K562 (cell line): ENCODE results near the gene AACS. TPM values are rescaled to one million over a fixed set of nuclear protein-coding genes. Genes with fewer than 3 reads are reported as not detected.

Source experiments
- ATAC-seq: fragments of 200-7000 bp; cut with Tn5 transposase; 3 replicates; pipeline ENCODE4 v1.9.1; 2020; ENCODE audit warnings: moderate library complexity
- BruUV-seq: library from RNA; stranded (reverse); fragments of 400-500 nt; replicated peaks from 2 replicates; lab custom pipeline; 2021; lab: Mats Ljungman, UMichigan
- CTCF ChIA-PET: fragments of 300-600 bp; formaldehyde crosslinking; extraction: SDS; loops from one replicate; lab custom pipeline; 2021; ENCODE audit warnings: low intra/inter-chr PET ratio; lab: Yijun Ruan, JAX
- POLR2A ChIA-PET: fragments of 300-600, 350-650 bp; sonication (Branson Sonifier 250); formaldehyde crosslinking; extraction: SDS; loops from one replicate; lab custom pipeline; 2021; ENCODE audit warnings: antibody characterized with exemption, inconsistent platforms; lab: Yijun Ruan, JAX
- DNase-seq, 4 experiments: peaks; one replicate each; pipeline versions ENCODE4 v3.0.0 to v3.0.0-alpha.2; 2011 to 2018; ENCODE audit warnings: low spot score in 3 of 4, mixed read lengths in 3 of 4; ENCODE audit errors: extremely low read depth in 1 of 4
- FAIRE-seq: peaks from 2 replicates; lab custom pipeline; 2011; peaks lifted over from hg19 to GRCh38; lab: Jason Lieb, UNC
- H2AFZ ChIP-seq: 2 replicates; pipeline ENCODE4 v1.6.0; 2011; ENCODE audit warnings: low read depth, low read length, control low read depth, inconsistent platforms
- H3K27ac ChIP-seq: fragments of 200-600 bp; 3 replicates; pipeline ENCODE4 v1.8.0; 2011; ENCODE audit warnings: low read depth, mild to moderate bottlenecking, control low read depth, inconsistent platforms, low read length, moderate library complexity, mixed read lengths; ENCODE audit errors: extremely low read depth
- H3K27me3 ChIP-seq, 2 experiments: fragments of 300-600 bp in 1 of 2; 2 replicates in 1 of 2; 3 replicates in 1 of 2; pipeline versions ENCODE4 v1.6.0 to v1.8.0; 2011; ENCODE audit warnings: inconsistent platforms in 2 of 2, low read length in 2 of 2, mild to moderate bottlenecking in 1 of 2, mixed read lengths in 1 of 2, moderate library complexity in 1 of 2; ENCODE audit not compliant: control insufficient read depth in 2 of 2, insufficient read depth in 2 of 2
- H3K36me3 ChIP-seq: fragments of 300-600 bp; 3 replicates; pipeline ENCODE4 v1.8.0; 2011; ENCODE audit warnings: mild to moderate bottlenecking, low read length, inconsistent platforms; ENCODE audit not compliant: control insufficient read depth, insufficient read depth
- H3K4me1 ChIP-seq, 2 experiments: fragments of 200-600 bp in 1 of 2; replicated peaks in 1 of 2; 2 replicates in 1 of 2; 3 replicates in 1 of 2; pipeline versions ENCODE4 v1.5.1 to v1.8.0; 2011; ENCODE audit warnings: inconsistent platforms in 2 of 2, low read length in 2 of 2, mild to moderate bottlenecking in 1 of 2, mixed read lengths in 1 of 2, moderate library complexity in 1 of 2; ENCODE audit not compliant: control insufficient read depth in 2 of 2, insufficient read depth in 2 of 2
- H3K4me2 ChIP-seq: 2 replicates; pipeline ENCODE4 v1.6.1; 2011; ENCODE audit warnings: low read length, control low read depth, inconsistent platforms, mixed read lengths; ENCODE audit not compliant: insufficient read depth
- H3K4me3 ChIP-seq: fragments of 200-600 bp; sonication (generic), shearing (Covaris generic); 2 replicates; pipeline ENCODE4 v1.5.1; 2016; ENCODE audit warnings: control low read depth, inconsistent platforms
- H3K79me2 ChIP-seq: fragments of 200-600 bp; 3 replicates; pipeline ENCODE4 v1.8.0; 2011; ENCODE audit warnings: low read length, inconsistent platforms; ENCODE audit not compliant: control insufficient read depth, insufficient read depth
- H3K9ac ChIP-seq, 2 experiments: 2 replicates each; pipeline versions ENCODE4 v1.6.0 to v1.6.1; 2011; ENCODE audit warnings: low read depth in 2 of 2, low read length in 2 of 2, control low read depth in 1 of 2, inconsistent platforms in 1 of 2, mild to moderate bottlenecking in 1 of 2, mixed read lengths in 1 of 2; ENCODE audit not compliant: insufficient read depth in 1 of 2
- H3K9me1 ChIP-seq: one replicate; pipeline ENCODE4 v1.6.0; 2011; ENCODE audit warnings: inconsistent platforms, mild to moderate bottlenecking, low read length, moderate library complexity; ENCODE audit not compliant: control insufficient read depth, insufficient read depth
- H3K9me3 ChIP-seq: replicated peaks from 2 replicates; pipeline ENCODE4 v1.5.1; 2011; ENCODE audit warnings: low read depth, low read length, inconsistent platforms; ENCODE audit not compliant: control insufficient read depth, insufficient read depth
- H4K20me1 ChIP-seq: replicated peaks from 2 replicates; pipeline ENCODE4 v1.6.1; 2011; ENCODE audit warnings: low read length, inconsistent platforms, mixed read lengths; ENCODE audit not compliant: control insufficient read depth, insufficient read depth
- CXXC5 ChIP-seq: fragments of 250-450 bp; sonication (Bioruptor Pico); IDR thresholded peaks from 2 replicates; pipeline ENCODE4 v1.8.0; 2022; ENCODE audit warnings: inconsistent platforms, mild to moderate bottlenecking, moderate library complexity
- HDAC3 ChIP-seq: fragments of 450-650 bp; IDR thresholded peaks from 2 replicates; pipeline ENCODE4 v1.6.1; 2018; ENCODE audit warnings: borderline replicate concordance, mild to moderate bottlenecking, moderate library complexity; ENCODE audit not compliant: partially characterized antibody
- HIVEP1 ChIP-seq: fragments of 250-450 bp; sonication (Bioruptor Pico); IDR thresholded peaks from 2 replicates; pipeline ENCODE4 v1.4.0; 2020; ENCODE audit warnings: mild to moderate bottlenecking
- LARP7 ChIP-seq: fragments of 450-650 bp; IDR thresholded peaks from 2 replicates; pipeline ENCODE4 v1.6.1; 2016
- MED1 ChIP-seq: sonication (generic); formaldehyde crosslinking; IDR thresholded peaks from 2 replicates; pipeline ENCODE4 v1.8.1; 2023; ENCODE audit warnings: missing genetic modification reagents, borderline replicate concordance
- MGA ChIP-seq: fragments of 450-650 bp; IDR thresholded peaks from 2 replicates; pipeline ENCODE4 v1.6.1; 2016; ENCODE audit warnings: mild to moderate bottlenecking, moderate library complexity
- YY1 ChIP-seq, 3 experiments: IDR thresholded peaks; 2 replicates each; pipeline ENCODE4 v1.6.1; 2011; ENCODE audit warnings: low read length in 2 of 3, mild to moderate bottlenecking in 2 of 3, moderate library complexity in 2 of 3, borderline replicate concordance in 1 of 3, control low read depth in 1 of 3, low read depth in 1 of 3; ENCODE audit not compliant: insufficient read depth in 3 of 3, insufficient replicate concordance in 2 of 3, control insufficient read depth in 1 of 3, insufficient read length in 1 of 3; ENCODE audit errors: extremely low read depth in 1 of 3
- ZBTB2 ChIP-seq: fragments of 450-650 bp; IDR thresholded peaks from 2 replicates; pipeline ENCODE4 v1.6.1; 2016; ENCODE audit warnings: antibody characterized with exemption
- WGBS: fragments of 100-300 bp; shearing (Covaris generic); methylation state at CpG from one replicate; pipeline ENCODE4 v1.1.6; 2016; ENCODE audit warnings: low coverage, mixed read lengths; ENCODE audit not compliant: insufficient coverage; ENCODE audit errors: missing lambda C conversion rate; 5-methylcytosine and 5-hydroxymethylcytosine counted together
- in situ Hi-C: fragments of 300-500 bp; cut with MboI; formaldehyde crosslinking; loops from 4 replicates; pipeline ENCODE4 v1.15.0; 2018; ENCODE audit warnings: inconsistent platforms, mixed read lengths
- intact Hi-C: fragments of 100-400 bp; cut with micrococcal nuclease; formaldehyde crosslinking; loops from 2 replicates; pipeline ENCODE4 v1.14.2; 2022
- polyA plus RNA-seq, 8 experiments: library from polyadenylated mRNA; depleted of rRNA in 4 of 8; stranded (reverse) in 5 of 8; unstranded in 3 of 8; fragments of >200 nt; fragmentation: Nextera tagmentation in 2 of 8; fragmentation: Illumina TruSeq in 1 of 8; extraction: Ambion mirVana in 2 of 8; extraction: Trizol in 1 of 8; gene quantifications; 2 replicates each; pipeline versions ENCODE4 v1.2.1 to v1.2.3, GENCODE V29; 2011 to 2014; ENCODE audit warnings: inconsistent platforms in 1 of 8, missing spikeins in 1 of 8
- total RNA-seq, 7 experiments: library from RNA; depleted of rRNA in 6 of 7; stranded (reverse); fragments of >200 nt in 6 of 7; fragmentation: Illumina TruSeq in 2 of 7; extraction: Trizol in 2 of 7; gene quantifications; 2 replicates each; pipeline versions ENCODE4 v1.2.1 to v1.2.3, GENCODE V29; 2011 to 2021; ENCODE audit warnings: low replicate concordance in 1 of 7

The AACS gene
- total and polyA plus RNA-seq, 9 of the 15 experiments (the other 6 are each of a cell fraction or from before 2014, with no cell fraction given) = 2.4 to 13.0 (median 6.0) TPM

GRCh38 chr12:125083072-125083471 is 17.8 kb downstream of the AACS start:
- Histone ChIP-seq H3K9ac (no peak overlapping the region), H4K20me1 (no peaks in the 10 kb centered on the region), H3K36me3 (peaks cover 13% of the 10 kb centered on the region; the same call in 2 of the 3 replicates), H3K4me3 (no peak overlapping the region), H3K9me3 (no peaks in the 10 kb centered on the region), H2AFZ (no peak overlapping the region), H3K27ac (no peak overlapping the region), H3K4me2 (no peak overlapping the region), H3K79me2 (no peaks in the 10 kb centered on the region), H3K27me3 (no peaks in the 10 kb centered on the region), H3K4me1 (no peaks in the 10 kb centered on the region), H3K9me1 (no peaks in the 10 kb centered on the region)
- intact Hi-C loops (no loop called here), in situ Hi-C loops (no loop called here)
- no peak for FAIRE-seq
- WGBS = 41% methylated on average over 6 of the region's 6 CpGs
- DNase-seq = no peak
- ChIA-PET POLR2A (interaction anchor here (1.0 kb wide), 1 partner anchor 15 kb away, joined by 4 read pairs; no protein-coding TSS in a partner anchor), CTCF (no interaction called here)
- ATAC-seq = peak; percentile 62; the same call in 2 of the 3 replicates
- BruUV-seq = no TSS peak
- TF ChIP-seq HIVEP1 (no peak), LARP7 (no peak), CXXC5 (no peak), MGA (no peak), YY1 (IDR thresholded peaks at IDR 0.05; ENCODE audit: borderline replicate concordance in 1 of 3, control insufficient read depth in 1 of 3, extremely low read depth in 1 of 3, insufficient read depth in 3 of 3, insufficient read length in 1 of 3, insufficient replicate concordance in 2 of 3, low read depth in 1 of 3, low read length in 2 of 3) (peak in 2 of 3 experiments; percentile 12 to 32), HDAC3 (no peak), ZBTB2 (no peak), MED1 (CRISPR knock-in tag) (no peak)
